Lower lobe of right lung (tissue), 2 donors: ENCODE data around the gene FRMPD4. TPM values are rescaled to one million over a fixed set of nuclear protein-coding genes. Genes with fewer than 3 reads are reported as not detected.

Experiments used
- ATAC-seq, 2 donors: fragments of 200-7000 bp; cut with Tn5 transposase; one replicate each; pipeline ENCODE4 v1.9.1; 2020 to 2022; ENCODE audit warnings: mild to moderate bottlenecking in 2 of 2, moderate library complexity in 2 of 2
- DNase-seq: peaks from one replicate; pipeline ENCODE4 v3.0.0-alpha.2; 2020
- H3K27ac ChIP-seq: fragments of 200-600 bp; one replicate; pipeline ENCODE4 v1.8.0; 2022
- H3K27me3 ChIP-seq: fragments of 200-600 bp; one replicate; pipeline ENCODE4 v1.8.0; 2022; ENCODE audit warnings: low read depth
- H3K36me3 ChIP-seq: fragments of 200-600 bp; one replicate; pipeline ENCODE4 v1.8.0; 2022; ENCODE audit warnings: mild to moderate bottlenecking
- H3K4me1 ChIP-seq: fragments of 200-600 bp; one replicate; pipeline ENCODE4 v1.8.0; 2022
- H3K4me3 ChIP-seq: fragments of 200-600 bp; one replicate; pipeline ENCODE4 v1.8.0; 2022; ENCODE audit warnings: mild to moderate bottlenecking
- H3K9me3 ChIP-seq: fragments of 200-600 bp; one replicate; pipeline ENCODE4 v1.8.0; 2022
- intact Hi-C: fragments of 100-400 bp; cut with DNase I; formaldehyde crosslinking; loops from one replicate; pipeline ENCODE4 v1.11.0; 2022
- total RNA-seq: library from RNA; stranded (reverse); fragmentation: NEBNext Ultra II Directional; extraction: Animal tissue kit (Norgen Biotek cat#: 25700); gene quantifications from one replicate; pipeline ENCODE4 v1.2.1, GENCODE V29; 2021
- TF ChIP-seq, protein P1 (sequence below): fragments of 200-600 bp; IDR thresholded peaks from one replicate; pipeline ENCODE4 v1.8.0; 2022; ENCODE audit warnings: antibody characterized with exemption, mild to moderate bottlenecking
- donor health status: DM: no; HTN: yes; CAD: no; lungs with severe emphysema.

Gene FRMPD4
- total RNA-seq, 1 donor from 2014 or later, result 0.15 TPM

GRCh38 chrX:12403474-12404082 is 265.3 kb downstream of the FRMPD4 start:
- no peaks in the 10 kb centered on the region for H3K4me1 ChIP-seq
- no peak for ATAC-seq
- no peaks in the 10 kb centered on the region for H3K9me3 ChIP-seq
- no peak overlapping the region for H3K27ac ChIP-seq
- DNase-seq, result no peak
- no peaks in the 10 kb centered on the region for H3K27me3 ChIP-seq
- no peak overlapping the region for H3K4me3 ChIP-seq
- TF ChIP-seq, protein P1, sequence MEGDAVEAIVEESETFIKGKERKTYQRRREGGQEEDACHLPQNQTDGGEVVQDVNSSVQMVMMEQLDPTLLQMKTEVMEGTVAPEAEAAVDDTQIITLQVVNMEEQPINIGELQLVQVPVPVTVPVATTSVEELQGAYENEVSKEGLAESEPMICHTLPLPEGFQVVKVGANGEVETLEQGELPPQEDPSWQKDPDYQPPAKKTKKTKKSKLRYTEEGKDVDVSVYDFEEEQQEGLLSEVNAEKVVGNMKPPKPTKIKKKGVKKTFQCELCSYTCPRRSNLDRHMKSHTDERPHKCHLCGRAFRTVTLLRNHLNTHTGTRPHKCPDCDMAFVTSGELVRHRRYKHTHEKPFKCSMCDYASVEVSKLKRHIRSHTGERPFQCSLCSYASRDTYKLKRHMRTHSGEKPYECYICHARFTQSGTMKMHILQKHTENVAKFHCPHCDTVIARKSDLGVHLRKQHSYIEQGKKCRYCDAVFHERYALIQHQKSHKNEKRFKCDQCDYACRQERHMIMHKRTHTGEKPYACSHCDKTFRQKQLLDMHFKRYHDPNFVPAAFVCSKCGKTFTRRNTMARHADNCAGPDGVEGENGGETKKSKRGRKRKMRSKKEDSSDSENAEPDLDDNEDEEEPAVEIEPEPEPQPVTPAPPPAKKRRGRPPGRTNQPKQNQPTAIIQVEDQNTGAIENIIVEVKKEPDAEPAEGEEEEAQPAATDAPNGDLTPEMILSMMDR, result no peak
- no peaks in the 10 kb centered on the region for H3K36me3 ChIP-seq
- intact Hi-C loops, result no loop called here

GRCh38 chrX:12405306-12405705 is 267.0 kb downstream of the FRMPD4 start:
- TF ChIP-seq, protein P1, result no peak
- DNase-seq, result no peak

GRCh38 chrX:12410523-12410922 is 272.2 kb downstream of the FRMPD4 start:
- Histone ChIP-seq H3K36me3 (no peaks in the 10 kb centered on the region), H3K4me3 (no peak overlapping the region), H3K27ac (no peak overlapping the region), H3K27me3 (no peaks in the 10 kb centered on the region), H3K4me1 (no peaks in the 10 kb centered on the region), H3K9me3 (no peaks in the 10 kb centered on the region)
- intact Hi-C loops, result no loop called here
- DNase-seq, result no peak
- TF ChIP-seq, protein P1, result no peak
- no peak for ATAC-seq

More at GRCh38 chrX:12405306-12405705, 267.0 kb downstream of the FRMPD4 start:
- H3K4me1 ChIP-seq, result no peaks in the 10 kb centered on the region
- H3K36me3 ChIP-seq, result no peaks in the 10 kb centered on the region
- H3K27ac ChIP-seq, result no peak overlapping the region
- H3K4me3 ChIP-seq, result no peak overlapping the region
- no peaks in the 10 kb centered on the region for H3K27me3 ChIP-seq
- no peaks in the 10 kb centered on the region for H3K9me3 ChIP-seq
- intact Hi-C loops, result no loop called here
- no peak for ATAC-seq

- Histone ChIP-seq H3K4me3 (no peak overlapping the region), H3K4me1 (no peaks in the 10 kb centered on the region), H3K27me3 (no peaks in the 10 kb centered on the region), H3K27ac (no peak overlapping the region), H3K36me3 (no peaks in the 10 kb centered on the region), H3K9me3 (no peaks in the 10 kb centered on the region)
- TF ChIP-seq, protein P1, result no peak
- intact Hi-C loops, result no loop called here
- ATAC-seq, result no peak
- DNase-seq, result no peak
Observed at GRCh38 chrX:12411831-12412230, 273.6 kb downstream of the FRMPD4 start.

DNA sequence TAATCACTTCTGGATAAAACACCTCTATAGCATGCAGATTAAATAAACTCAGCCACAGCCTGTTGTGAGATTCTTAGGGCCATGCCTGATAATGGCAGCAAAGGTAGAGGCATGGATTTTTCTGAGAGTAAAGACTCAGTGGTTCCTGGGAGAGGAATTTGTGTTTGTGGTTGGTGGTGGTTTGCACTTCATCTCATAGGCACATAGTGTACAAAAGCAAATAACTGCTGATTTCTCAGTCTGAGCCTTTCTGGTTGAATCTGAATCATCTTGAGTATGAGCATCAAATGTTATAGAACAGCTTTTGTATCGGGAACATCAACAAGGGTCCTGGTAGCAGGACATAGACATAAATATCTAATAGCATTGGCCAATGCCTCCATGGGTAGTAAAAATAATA is 274.3 kb downstream of the FRMPD4 start:
- intact Hi-C loops, result no loop called here
- ATAC-seq (no peak), DNase-seq (no peak)
- Histone ChIP-seq H3K27ac (no peak overlapping the region), H3K9me3 (no peaks in the 10 kb centered on the region), H3K4me3 (no peak overlapping the region), H3K4me1 (no peaks in the 10 kb centered on the region), H3K27me3 (no peaks in the 10 kb centered on the region), H3K36me3 (no peaks in the 10 kb centered on the region)
- TF ChIP-seq, protein P1, result no peak
